ENCODE results near the gene INPP5K. TPM values are rescaled to one million over a fixed set of nuclear protein-coding genes. Genes with fewer than 3 reads are reported as not detected.
"Not testable (repeated sequence)": the region's sequence is repeated elsewhere in the genome, so short reads cannot be mapped to it uniquely, and the experiment has no call there.

Gene INPP5K
- total RNA-seq, 1 donor from 2014 or later, result 50.0 TPM

- ChIA-PET POLR2A (no interaction called here), CTCF (interaction anchor here (1.9 to 5.3 kb wide), 2 partner anchors 145 to 179 kb away, joined by 5 to 133 read pairs; no protein-coding TSS in a partner anchor)
- H3K36me3 Mint-ChIP-seq (ENCODE audit: low read depth), result peaks cover 61% of the 10 kb centered on the region
- intact Hi-C loops (cut with micrococcal nuclease), result no loop called here
- peaks cover 15% of the 10 kb centered on the region for H3K4me1 Mint-ChIP-seq
- H3K27ac Mint-ChIP-seq, result no peak overlapping the region
- no peaks in the 10 kb centered on the region for H3K9me3 Mint-ChIP-seq
- H3K4me3 Mint-ChIP-seq, result no peak overlapping the region
- no peak for ATAC-seq (ENCODE audit: low read depth)
- no peak for TF ChIP-seq CTCF (IDR thresholded peaks at IDR 0.05)
- no peaks in the 10 kb centered on the region for H3K27me3 Mint-ChIP-seq
- DNase-seq, result no peak
These were observed 4.6 kb downstream of the INPP5K start for GRCh38 chr17:1511756-1512321.

- Mint-ChIP-seq H3K36me3 (ENCODE audit: low read depth) (peaks cover 64% of the 10 kb centered on the region), H3K27me3 (no peaks in the 10 kb centered on the region), H3K4me1 (peaks cover 15% of the 10 kb centered on the region), H3K9me3 (no peaks in the 10 kb centered on the region), H3K4me3 (no peak overlapping the region), H3K27ac (no peak overlapping the region)
- DNase-seq, result no peak
- ATAC-seq (ENCODE audit: low read depth), result no peak
- ChIA-PET POLR2A (no interaction called here), CTCF (no interaction called here)
- intact Hi-C loops (cut with micrococcal nuclease), result no loop called here
- no peak for TF ChIP-seq CTCF (IDR thresholded peaks at IDR 0.05)
These were observed 5.1 kb downstream of the INPP5K start for GRCh38 chr17:1511290-1511689.

- ChIA-PET POLR2A (interaction anchor here (0.7 kb wide), 1 partner anchor 22 kb away, joined by 4 read pairs; no protein-coding TSS in a partner anchor), CTCF (interaction anchor here (1.7 kb wide), 1 partner anchor 144 kb away, joined by 10 read pairs; no protein-coding TSS in a partner anchor)
- ATAC-seq (ENCODE audit: low read depth), result no peak
- Mint-ChIP-seq H3K9me3 (no peaks in the 10 kb centered on the region), H3K27ac (no peak overlapping the region), H3K27me3 (no peaks in the 10 kb centered on the region), H3K4me1 (peaks cover 1% of the 10 kb centered on the region), H3K4me3 (no peak overlapping the region), H3K36me3 (ENCODE audit: low read depth) (peaks cover 72% of the 10 kb centered on the region)
- intact Hi-C loops (cut with micrococcal nuclease), result no loop called here
- DNase-seq, result no peak
- no peak for TF ChIP-seq CTCF (IDR thresholded peaks at IDR 0.05)
These were observed 7.0 kb downstream of the INPP5K start for GRCh38 chr17:1509290-1509881.

- H3K4me3 Mint-ChIP-seq; H3K27me3 Mint-ChIP-seq; H3K9me3 Mint-ChIP-seq; DNase-seq; H3K27ac Mint-ChIP-seq; H3K4me1 Mint-ChIP-seq; POLR2A ChIA-PET; ATAC-seq (ENCODE audit: low read depth); intact Hi-C loops (cut with micrococcal nuclease): not testable (repeated sequence)
- peaks cover 74% of the 10 kb centered on the region for H3K36me3 Mint-ChIP-seq (ENCODE audit: low read depth)
- CTCF ChIA-PET, result interaction anchor here (1.7 kb wide), 1 partner anchor 144 kb away, joined by 10 read pairs; no protein-coding TSS in a partner anchor
These were observed 7.7 kb downstream of the INPP5K start for GRCh38 chr17:1508709-1509108.

- Mint-ChIP-seq H3K27me3 (no peaks in the 10 kb centered on the region), H3K27ac (no peak overlapping the region), H3K9me3 (no peaks in the 10 kb centered on the region), H3K4me1 (no peaks in the 10 kb centered on the region), H3K4me3 (no peak overlapping the region), H3K36me3 (ENCODE audit: low read depth) (peaks cover 57% of the 10 kb centered on the region)
- POLR2A ChIA-PET, result no interaction called here
- no peak for TF ChIP-seq CTCF (IDR thresholded peaks at IDR 0.05)
- CTCF ChIA-PET, result no interaction called here
- intact Hi-C loops (cut with micrococcal nuclease), result no loop called here
- ATAC-seq (ENCODE audit: low read depth) (no peak), DNase-seq (no peak)
These were observed 9.7 kb downstream of the INPP5K start for GRCh38 chr17:1506649-1507267.
